NB4 (cell line): Measurements from ENCODE around the gene CD209.

Source experiments
- DNase-seq: peaks from one replicate; pipeline ENCODE4 v3.0.0; 2010; ENCODE audit warnings: low read depth
- H3K4me3 ChIP-seq: one replicate; pipeline ENCODE4 v1.5.1; 2011; ENCODE audit warnings: mild to moderate bottlenecking, low read depth, low read length, moderate library complexity
- CTCF ChIP-seq: IDR thresholded peaks from one replicate; pipeline ENCODE4 v1.5.1; 2012; ENCODE audit warnings: low read depth, low read length
- MAX ChIP-seq: IDR thresholded peaks from 2 replicates; pipeline ENCODE4 v1.6.1; 2011; ENCODE audit warnings: low read depth, low read length
- MYC ChIP-seq: IDR thresholded peaks from 2 replicates; pipeline ENCODE4 v1.6.1; 2011; ENCODE audit warnings: low read depth, low read length
- POLR2A ChIP-seq: IDR thresholded peaks from 2 replicates; pipeline ENCODE4 v1.6.1; 2011; ENCODE audit warnings: mild to moderate bottlenecking; ENCODE audit not compliant: insufficient read length; ENCODE audit errors: extremely low read depth

CD209 gene

GRCh38 chr19:7784856-7785255 lies 37.5 kb upstream of the CD209 start:
- DNase-seq: no peak
- no peak overlapping the region for H3K4me3 ChIP-seq
- TF ChIP-seq CTCF: no peak
- no peak for TF ChIP-seq MAX
- TF ChIP-seq POLR2A: no peak
- no peak for TF ChIP-seq MYC

GRCh38 chr19:7783991-7784423 lies 36.7 kb upstream of the CD209 start:
- peak; percentile 69 for DNase-seq
- no peak overlapping the region for H3K4me3 ChIP-seq
- TF ChIP-seq CTCF: no peak

- no peak overlapping the region for H3K4me3 ChIP-seq
- DNase-seq: no peak
- TF ChIP-seq CTCF (no peak), MYC (no peak), MAX (no peak), POLR2A (no peak)
Measured at GRCh38 chr19:7781157-7781556, 33.8 kb upstream of the CD209 start.

GRCh38 chr19:7779631-7780486 lies 32.5 kb upstream of the CD209 start:
- no peak for DNase-seq
- TF ChIP-seq CTCF (no peak), MAX (no peak), MYC (no peak), POLR2A (no peak)
- H3K4me3 ChIP-seq: no peak overlapping the region

GRCh38 chr19:7778081-7778480 lies 30.7 kb upstream of the CD209 start:
- no peak overlapping the region for H3K4me3 ChIP-seq
- peak; percentile 37 for DNase-seq
- TF ChIP-seq MAX (no peak), POLR2A (no peak), MYC (no peak), CTCF (no peak)
